Thyroid gland (tissue), 4 donors: ENCODE data around the gene PTPRN2. TPM values are rescaled to one million over a fixed set of nuclear protein-coding genes. Genes with fewer than 3 reads are reported as not detected.

Experiments used
- DNase-seq, 2 donors: peaks; one replicate each; pipeline ENCODE4 v3.0.0-alpha.2; 2019
- H3K27ac ChIP-seq, 3 donors: fragments of 200-600 bp; sonication (generic); 1 replicate in 2 of 3; 2 replicates in 1 of 3; pipeline ENCODE4 v1.5.1; 2016 to 2019; ENCODE audit warnings: mild to moderate bottlenecking in 1 of 3, moderate library complexity in 1 of 3
- H3K27me3 ChIP-seq: fragments of 200-600 bp; sonication (generic); one replicate; pipeline ENCODE4 v1.5.1; 2019
- H3K36me3 ChIP-seq, 2 donors: fragments of 200-600 bp; sonication (generic); one replicate each; pipeline ENCODE4 v1.5.1; 2016 to 2019
- H3K4me1 ChIP-seq, 2 donors: fragments of 200-600 bp; sonication (generic); one replicate each; pipeline ENCODE4 v1.5.1; 2017 to 2019
- H3K4me3 ChIP-seq, 3 donors: fragments of 200-600 bp; sonication (generic); replicated peaks in 1 of 3; 1 replicate in 2 of 3; 2 replicates in 1 of 3; pipeline ENCODE4 v1.5.1; 2016; ENCODE audit warnings: mild to moderate bottlenecking in 1 of 3
- H3K9me3 ChIP-seq: fragments of 200-600 bp; sonication (generic); one replicate; pipeline ENCODE4 v1.5.1; 2017
- CTCF ChIP-seq, 6 experiments: fragments of 200-600 bp in 3 of 6; fragments of 450-650 bp in 3 of 6; sonication (generic) in 3 of 6; IDR thresholded peaks; one replicate each; pipeline ENCODE4 v1.5.1; 2016 to 2019; ENCODE audit warnings: antibody characterized with exemption in 6 of 6, mild to moderate bottlenecking in 2 of 6, inconsistent platforms in 1 of 6, moderate library complexity in 1 of 6
- POLR2A ChIP-seq, 2 donors: fragments of 450-650 bp; IDR thresholded peaks; one replicate each; pipeline ENCODE4 v1.6.1; 2017; ENCODE audit warnings: antibody characterized with exemption in 2 of 2, mild to moderate bottlenecking in 2 of 2, moderate library complexity in 1 of 2
- WGBS, 2 donors: methylation state at CpG; one replicate each; pipeline ENCODE4 v1.1.5; 2017; 5-methylcytosine and 5-hydroxymethylcytosine counted together
- intact Hi-C: fragments of 100-400 bp; cut with DNase I; formaldehyde crosslinking; loops from one replicate; pipeline ENCODE4 v1.15.1; 2023
- total RNA-seq, 4 donors: library from RNA; depleted of rRNA; stranded (reverse); fragments of >200 nt; gene quantifications; one replicate each; pipeline ENCODE4 v1.2.3, GENCODE V29; 2016

The PTPRN2 gene
- total RNA-seq, 4 donors from 2014 or later: 4.2 to 9.9 (median 7.7) TPM

GRCh38 chr7:158556721-158557440 is 30.7 kb downstream of the PTPRN2 start:
- DNase-seq: no peak
- intact Hi-C loops: no loop called here
- TF ChIP-seq CTCF (IDR thresholded peaks at IDR 0.05): no peak
- TF ChIP-seq POLR2A (IDR thresholded peaks at IDR 0.05): no peak
- no peaks in the 10 kb centered on the region for H3K27me3 ChIP-seq
- 95 to 97% methylated on average over 35 to 36 of the region's 69 CpGs for WGBS, 2 donors
- H3K36me3 ChIP-seq: no peaks in the 10 kb centered on the region
- no peak overlapping the region for H3K4me3 ChIP-seq
- H3K9me3 ChIP-seq: no peaks in the 10 kb centered on the region
- H3K4me1 ChIP-seq: no peaks in the 10 kb centered on the region
- no peak overlapping the region for H3K27ac ChIP-seq

- H3K9me3 ChIP-seq: no peaks in the 10 kb centered on the region
- no peak overlapping the region for H3K27ac ChIP-seq
- H3K4me3 ChIP-seq: no peak overlapping the region
- 85 to 86% methylated on average over 16 to 17 of the region's 18 CpGs for WGBS, 2 donors
- no peaks in the 10 kb centered on the region for H3K4me1 ChIP-seq
- TF ChIP-seq POLR2A (IDR thresholded peaks at IDR 0.05): no peak
- no peak for TF ChIP-seq CTCF (IDR thresholded peaks at IDR 0.05)
- no peak for DNase-seq
- intact Hi-C loops: no loop called here
- H3K36me3 ChIP-seq: no peaks in the 10 kb centered on the region
- no peaks in the 10 kb centered on the region for H3K27me3 ChIP-seq
Observed at GRCh38 chr7:158555034-158555520, 32.5 kb downstream of the PTPRN2 start.

- Histone ChIP-seq H3K4me1 (no peaks in the 10 kb centered on the region), H3K36me3 (no peaks in the 10 kb centered on the region), H3K27me3 (no peaks in the 10 kb centered on the region), H3K9me3 (no peaks in the 10 kb centered on the region), H3K4me3 (no peak overlapping the region), H3K27ac (no peak overlapping the region)
- 61 to 63% methylated on average over 8 to 12 of the region's 12 CpGs for whole genome bisulfite sequencing, 2 donors
- intact Hi-C loops: no loop called here
- TF ChIP-seq POLR2A (IDR thresholded peaks at IDR 0.05): no peak
- DNase-seq: no peak
Observed at GRCh38 chr7:158550886-158551452, 36.7 kb downstream of the PTPRN2 start.

- DNase-seq: no peak
- WGBS, 2 donors: 48 to 56% methylated on average over 6 of the region's 7 CpGs
- Histone ChIP-seq H3K4me3 (no peak overlapping the region), H3K27me3 (no peaks in the 10 kb centered on the region), H3K4me1 (no peaks in the 10 kb centered on the region), H3K27ac (no peak overlapping the region), H3K9me3 (no peaks in the 10 kb centered on the region), H3K36me3 (no peaks in the 10 kb centered on the region)
- TF ChIP-seq CTCF (IDR thresholded peaks at IDR 0.05): no peak
- TF ChIP-seq POLR2A (IDR thresholded peaks at IDR 0.05): no peak
- intact Hi-C loops: no loop called here
Observed at GRCh38 chr7:158550394-158550700, 37.3 kb downstream of the PTPRN2 start.

GRCh38 chr7:158549616-158550393 is 37.8 kb downstream of the PTPRN2 start:
- H3K4me1 ChIP-seq: no peaks in the 10 kb centered on the region
- TF ChIP-seq CTCF (IDR thresholded peaks at IDR 0.05) (no peak), POLR2A (IDR thresholded peaks at IDR 0.05) (no peak)
- no peak overlapping the region for H3K4me3 ChIP-seq
- 68 to 69% methylated on average over 21 to 27 of the region's 36 CpGs for WGBS, 2 donors
- intact Hi-C loops: no loop called here
- no peak overlapping the region for H3K27ac ChIP-seq
- H3K36me3 ChIP-seq: no peaks in the 10 kb centered on the region
- DNase-seq: peak; percentile 13 to 19
- H3K9me3 ChIP-seq: no peaks in the 10 kb centered on the region
- no peaks in the 10 kb centered on the region for H3K27me3 ChIP-seq
